AG04450 (cell line): Measurements from ENCODE around the gene RHBDL1. TPM values are rescaled to one million over a fixed set of nuclear protein-coding genes. Genes with fewer than 3 reads are reported as not detected.
A peak's percentile ranks its signal among the peaks of the same experiment; 100 is the strongest.

Experiments
- CTCF ChIA-PET: fragments of 300-600, 350-600 bp; formaldehyde crosslinking; extraction: SDS; loops from one replicate; lab custom pipeline; 2022; ENCODE audit warnings: antibody characterized with exemption, inconsistent platforms; lab: Charles Lee
- POLR2A ChIA-PET: fragments of 350-600 bp; formaldehyde crosslinking; extraction: SDS; loops from one replicate; lab custom pipeline; 2021; ENCODE audit warnings: antibody characterized with exemption, inconsistent platforms; lab: Yijun Ruan, JAX
- DNase-seq: peaks from one replicate; pipeline ENCODE4 v3.0.0-alpha.2; 2011; ENCODE audit warnings: low read depth, low spot score
- H3K27ac ChIP-seq: one replicate; pipeline ENCODE4 v1.5.1; 2012; ENCODE audit warnings: low read depth, low read length, control low read depth
- H3K27me3 ChIP-seq: one replicate; pipeline ENCODE4 v1.6.0; 2012; ENCODE audit warnings: low read length; ENCODE audit not compliant: control insufficient read depth, insufficient read depth
- H3K4me3 ChIP-seq: 2 replicates; pipeline ENCODE4 v1.5.1; 2011; ENCODE audit warnings: mild to moderate bottlenecking, low read depth, low read length, control low read depth
- H3K9me3 ChIP-seq: 2 replicates; pipeline ENCODE4 v1.5.1; 2012; ENCODE audit warnings: low read length; ENCODE audit not compliant: control insufficient read depth, insufficient read depth
- CTCF ChIP-seq: IDR thresholded peaks from 2 replicates; pipeline ENCODE4 v1.5.1; 2011; ENCODE audit warnings: low read depth, low read length, control low read depth, inconsistent platforms
- polyA plus RNA-seq: library from polyadenylated mRNA; depleted of rRNA; stranded (reverse); fragments of >200 nt; gene quantifications from 2 replicates; pipeline ENCODE4 v1.2.3, GENCODE V29; 2011

The RHBDL1 gene
- polyA plus RNA-seq, 1 experiment, result 1.5 TPM

- CTCF ChIA-PET, result interaction anchor here (1.3 kb wide), 1 partner anchor 14 kb away, joined by 5 read pairs; the partner anchor contains the start of gene RHOT2
- Histone ChIP-seq H3K27ac (no peak overlapping the region), H3K27me3 (no peaks in the 10 kb centered on the region), H3K4me3 (peak overlapping the region; percentile 73), H3K9me3 (peaks cover 16% of the 10 kb centered on the region; the same call in 1 of the 2 replicates)
- POLR2A ChIA-PET, result no interaction called here
- TF ChIP-seq CTCF, result no peak
- DNase-seq, result no peak
Measured at GRCh38 chr16:681746-682427, 6.4 kb downstream of the RHBDL1 start.

- no peak for DNase-seq
- Histone ChIP-seq H3K9me3 (peaks cover 16% of the 10 kb centered on the region; the same call in 1 of the 2 replicates), H3K4me3 (peak overlapping the region; percentile 70), H3K27ac (no peak overlapping the region), H3K27me3 (no peaks in the 10 kb centered on the region)
- TF ChIP-seq CTCF, result no peak
- ChIA-PET POLR2A (no interaction called here), CTCF (no interaction called here)
Measured at GRCh38 chr16:682493-683395, 7.3 kb downstream of the RHBDL1 start.

- peaks cover 16% of the 10 kb centered on the region; the same call in 1 of the 2 replicates for H3K9me3 ChIP-seq
- no peaks in the 10 kb centered on the region for H3K27me3 ChIP-seq
- no peak for DNase-seq
- ChIA-PET POLR2A (interaction anchor here (1.2 kb wide), 1 partner anchor 45 kb away, joined by 3 read pairs; no protein-coding TSS in a partner anchor), CTCF (interaction anchor here (0.6 kb wide), 1 partner anchor 833 kb away, joined by 6 read pairs; no protein-coding TSS in a partner anchor)
- H3K27ac ChIP-seq, result no peak overlapping the region
- H3K4me3 ChIP-seq, result peak overlapping the region; percentile 70
- TF ChIP-seq CTCF, result no peak
Measured at GRCh38 chr16:683396-684070, 8.1 kb downstream of the RHBDL1 start.

- Histone ChIP-seq H3K9me3 (peaks cover 16% of the 10 kb centered on the region; the same call in 1 of the 2 replicates), H3K27me3 (no peaks in the 10 kb centered on the region), H3K4me3 (peak within 1 kb of the TSS; percentile 70), H3K27ac (peak within 1 kb of the TSS; percentile 52)
- peak; percentile 75 for DNase-seq
- CTCF ChIA-PET, result interaction anchor here (0.6 kb wide), 1 partner anchor 833 kb away, joined by 6 read pairs; no protein-coding TSS in a partner anchor
- no peak for TF ChIP-seq CTCF
- POLR2A ChIA-PET, result interaction anchor here (0.6 to 1.2 kb wide), 3 partner anchors 15 to 112 kb away, joined by 3 read pairs; no protein-coding TSS in a partner anchor
Measured at GRCh38 chr16:684071-684794, 8.8 kb downstream of the RHBDL1 start, which contains the start of gene JMJD8. JMJD8 (minus strand) TSS chr16:684334; CDS start chr16:684319, 15 bp downstream.
